Tibial nerve (tissue), 4 donors: ENCODE measurements around the gene AP2B1. TPM values are rescaled to one million over a fixed set of nuclear protein-coding genes. Genes with fewer than 3 reads are reported as not detected.

Source experiments
- DNase-seq, 2 donors: peaks; one replicate each; pipeline ENCODE4 v3.0.0-alpha.2; 2019; ENCODE audit warnings: low spot score in 2 of 2
- H3K27ac ChIP-seq, 4 donors: fragments of 200-600 bp; sonication (generic) in 3 of 4; one replicate each; pipeline ENCODE4 v1.5.1; 2017 to 2019; ENCODE audit warnings: mild to moderate bottlenecking in 1 of 4
- H3K27me3 ChIP-seq, 2 donors: fragments of 200-600 bp; sonication (generic) in 1 of 2; one replicate each; pipeline versions ENCODE4 v1.5.1 to v1.6.0; 2017 to 2019
- H3K36me3 ChIP-seq, 3 donors: fragments of 200-600 bp; sonication (generic); one replicate each; pipeline ENCODE4 v1.5.1; 2018 to 2019
- H3K4me1 ChIP-seq, 4 donors: fragments of 200-600 bp; sonication (generic) in 3 of 4; one replicate each; pipeline ENCODE4 v1.5.1; 2017 to 2019
- H3K4me3 ChIP-seq, 4 donors: fragments of 200-600 bp; sonication (generic) in 3 of 4; one replicate each; pipeline ENCODE4 v1.5.1; 2017 to 2019; ENCODE audit warnings: mild to moderate bottlenecking in 1 of 4, moderate library complexity in 1 of 4
- H3K9me3 ChIP-seq, 4 donors: fragments of 200-600 bp; sonication (generic) in 3 of 4; one replicate each; pipeline ENCODE4 v1.5.1; 2017 to 2019
- EP300 ChIP-seq, 2 donors: sonication (generic); formaldehyde crosslinking; IDR thresholded peaks; one replicate each; pipeline ENCODE4 v1.6.1; 2017; ENCODE audit warnings: antibody characterized with exemption in 2 of 2, mild to moderate bottlenecking in 1 of 2
- POLR2A ChIP-seq, 2 donors: fragments of 450-650 bp; IDR thresholded peaks; one replicate each; pipeline ENCODE4 v1.6.1; 2017; ENCODE audit warnings: antibody characterized with exemption in 2 of 2, mild to moderate bottlenecking in 2 of 2, moderate library complexity in 2 of 2
- WGBS, 2 donors: methylation state at CpG; one replicate each; pipeline ENCODE4 v1.1.5; 2018; 5-methylcytosine and 5-hydroxymethylcytosine counted together
- total RNA-seq, 4 donors: library from RNA; depleted of rRNA; stranded (reverse); fragments of >200 nt; gene quantifications; one replicate each; pipeline ENCODE4 v1.1.0, GENCODE V29; 2016
- TF ChIP-seq, protein P1 (sequence below), 5 experiments: fragments of 200-600 bp in 3 of 5; fragments of 450-650 bp in 2 of 5; sonication (generic) in 3 of 5; IDR thresholded peaks; one replicate each; pipeline ENCODE4 v1.5.1; 2016 to 2019; ENCODE audit warnings: antibody characterized with exemption in 5 of 5, mild to moderate bottlenecking in 3 of 5, moderate library complexity in 2 of 5

The AP2B1 gene
- total RNA-seq, 4 donors from 2014 or later, result 59.9 to 77.7 (median 62.0) TPM

GRCh38 chr17:35715416-35715815 lies 128.3 kb downstream of the AP2B1 start:
- peaks cover 0 to 66% (median 10%) of the 10 kb centered on the region in 4 donors for H3K4me1 ChIP-seq
- DNase-seq, result no peak
- H3K36me3 ChIP-seq, result peaks cover 0 to 73% (median 5%) of the 10 kb centered on the region in 3 donors
- peak overlapping the region in 3 of 4 donors; percentile 32 to 78 (median 74) for H3K27ac ChIP-seq
- TF ChIP-seq, protein P1, sequence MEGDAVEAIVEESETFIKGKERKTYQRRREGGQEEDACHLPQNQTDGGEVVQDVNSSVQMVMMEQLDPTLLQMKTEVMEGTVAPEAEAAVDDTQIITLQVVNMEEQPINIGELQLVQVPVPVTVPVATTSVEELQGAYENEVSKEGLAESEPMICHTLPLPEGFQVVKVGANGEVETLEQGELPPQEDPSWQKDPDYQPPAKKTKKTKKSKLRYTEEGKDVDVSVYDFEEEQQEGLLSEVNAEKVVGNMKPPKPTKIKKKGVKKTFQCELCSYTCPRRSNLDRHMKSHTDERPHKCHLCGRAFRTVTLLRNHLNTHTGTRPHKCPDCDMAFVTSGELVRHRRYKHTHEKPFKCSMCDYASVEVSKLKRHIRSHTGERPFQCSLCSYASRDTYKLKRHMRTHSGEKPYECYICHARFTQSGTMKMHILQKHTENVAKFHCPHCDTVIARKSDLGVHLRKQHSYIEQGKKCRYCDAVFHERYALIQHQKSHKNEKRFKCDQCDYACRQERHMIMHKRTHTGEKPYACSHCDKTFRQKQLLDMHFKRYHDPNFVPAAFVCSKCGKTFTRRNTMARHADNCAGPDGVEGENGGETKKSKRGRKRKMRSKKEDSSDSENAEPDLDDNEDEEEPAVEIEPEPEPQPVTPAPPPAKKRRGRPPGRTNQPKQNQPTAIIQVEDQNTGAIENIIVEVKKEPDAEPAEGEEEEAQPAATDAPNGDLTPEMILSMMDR (IDR thresholded peaks at IDR 0.05), result no peak
- TF ChIP-seq POLR2A (IDR thresholded peaks at IDR 0.05) (no peak), EP300 (IDR thresholded peaks at IDR 0.05) (no peak)
- H3K9me3 ChIP-seq, result no peaks in the 10 kb centered on the region
- no peaks in the 10 kb centered on the region for H3K27me3 ChIP-seq
- no peak overlapping the region for H3K4me3 ChIP-seq

GRCh38 chr17:35716173-35716572 lies 129.1 kb downstream of the AP2B1 start:
- H3K27ac ChIP-seq, result peak overlapping the region in 3 of 4 donors; percentile 32 to 78 (median 74)

GRCh38 chr17:35716897-35717465 lies 129.9 kb downstream of the AP2B1 start:
- peaks cover 0 to 65% (median 0%) of the 10 kb centered on the region in 3 donors for H3K36me3 ChIP-seq
- WGBS, 2 donors, result 52 to 64% methylated on average over 4 of the region's 4 CpGs
- peak overlapping the region; percentile 6 to 78 (median 55) for H3K27ac ChIP-seq
- DNase-seq, result peak in 1 of 2 donors; percentile 46
- H3K9me3 ChIP-seq, result no peaks in the 10 kb centered on the region
- H3K4me1 ChIP-seq, result peaks cover 0 to 61% (median 10%) of the 10 kb centered on the region in 4 donors
- TF ChIP-seq, protein P1 (IDR thresholded peaks at IDR 0.05), result no peak
- peak; percentile 54 to 87 for TF ChIP-seq EP300 (IDR thresholded peaks at IDR 0.05)
- no peak for TF ChIP-seq POLR2A (IDR thresholded peaks at IDR 0.05)
- H3K27me3 ChIP-seq, result no peaks in the 10 kb centered on the region
- no peak overlapping the region for H3K4me3 ChIP-seq

More at GRCh38 chr17:35716173-35716572, 129.1 kb downstream of the AP2B1 start:
- H3K4me1 ChIP-seq, result peaks cover 0 to 66% (median 10%) of the 10 kb centered on the region in 4 donors
- DNase-seq, result no peak
- no peaks in the 10 kb centered on the region for H3K27me3 ChIP-seq
- peaks cover 0 to 66% (median under 1%) of the 10 kb centered on the region in 3 donors for H3K36me3 ChIP-seq
- no peak overlapping the region for H3K4me3 ChIP-seq
- no peaks in the 10 kb centered on the region for H3K9me3 ChIP-seq
- 64 to 67% methylated on average over 3 of the region's 3 CpGs for WGBS, 2 donors
- TF ChIP-seq EP300 (IDR thresholded peaks at IDR 0.05) (no peak), POLR2A (IDR thresholded peaks at IDR 0.05) (no peak)
- TF ChIP-seq, protein P1 (IDR thresholded peaks at IDR 0.05), result no peak

- TF ChIP-seq, protein P1 (IDR thresholded peaks at IDR 0.05), result no peak
- no peak for TF ChIP-seq POLR2A (IDR thresholded peaks at IDR 0.05)
- no peak for TF ChIP-seq EP300 (IDR thresholded peaks at IDR 0.05)
- WGBS, 2 donors, result 52 to 65% methylated on average over 2 of the region's 2 CpGs
- DNase-seq, result no peak
- Histone ChIP-seq H3K27ac (peak overlapping the region in 3 of 4 donors; percentile 36 to 78 (median 74)), H3K4me3 (no peak overlapping the region), H3K36me3 (peaks cover 0 to 64% (median 0%) of the 10 kb centered on the region in 3 donors), H3K27me3 (no peaks in the 10 kb centered on the region), H3K4me1 (peaks cover 0 to 56% (median 10%) of the 10 kb centered on the region in 4 donors), H3K9me3 (no peaks in the 10 kb centered on the region)
Measured at GRCh38 chr17:35717475-35717874, 130.4 kb downstream of the AP2B1 start.

- no peaks in the 10 kb centered on the region for H3K27me3 ChIP-seq
- no peak overlapping the region for H3K27ac ChIP-seq
- TF ChIP-seq, protein P1 (IDR thresholded peaks at IDR 0.05), result no peak
- TF ChIP-seq EP300 (IDR thresholded peaks at IDR 0.05), result no peak
- TF ChIP-seq POLR2A (IDR thresholded peaks at IDR 0.05), result no peak
- 97 to 100% methylated on average over 2 of the region's 2 CpGs for WGBS, 2 donors
- no peaks in the 10 kb centered on the region for H3K9me3 ChIP-seq
- peaks cover 0 to 26% (median 9%) of the 10 kb centered on the region in 4 donors for H3K4me1 ChIP-seq
- no peak overlapping the region for H3K4me3 ChIP-seq
- DNase-seq, result no peak
- peaks cover 0 to 52% (median 20%) of the 10 kb centered on the region in 3 donors for H3K36me3 ChIP-seq
Measured at GRCh38 chr17:35723735-35724134, 136.6 kb downstream of the AP2B1 start.
